HG03565 (cell line): Measurements from ENCODE around the gene ALPK3.
"Not testable (repeated sequence)": the region's sequence is repeated elsewhere in the genome, so short reads cannot be mapped to it uniquely, and the experiment has no call there.

ENCODE experiments used
- ATAC-seq: cut with Tn5 transposase; IDR thresholded peaks from one replicate; pipeline ENCODE4 v1.9.1; 2021; ENCODE audit warnings: mild to moderate bottlenecking, moderate library complexity; ENCODE audit not compliant: unreplicated experiment

Gene ALPK3

GRCh38 chr15:84872009-84872910, 55.1 kb downstream of the ALPK3 start:
- no peak for ATAC-seq

GRCh38 chr15:84873997-84874396, 56.8 kb downstream of the ALPK3 start:
- ATAC-seq, result no peak

- ATAC-seq, result no peak
Observed at GRCh38 chr15:84874981-84875699, 58.0 kb downstream of the ALPK3 start.

GRCh38 chr15:84876269-84876668, 59.1 kb downstream of the ALPK3 start:
- ATAC-seq, result no peak

GRCh38 chr15:84877701-84878100, 60.5 kb downstream of the ALPK3 start:
- ATAC-seq, result not testable (repeated sequence)

GRCh38 chr15:84878504-84878903, 61.3 kb downstream of the ALPK3 start:
- no peak for ATAC-seq

GRCh38 chr15:84879088-84879780, 62.1 kb downstream of the ALPK3 start:
- ATAC-seq, result no peak

- ATAC-seq, result no peak
Observed at GRCh38 chr15:84880007-84880406, 62.9 kb downstream of the ALPK3 start.

- ATAC-seq, result no peak
Observed at GRCh38 chr15:84880822-84881519, 63.8 kb downstream of the ALPK3 start.

- no peak for ATAC-seq
Observed at GRCh38 chr15:84881520-84881830, 64.3 kb downstream of the ALPK3 start.

GRCh38 chr15:84883466-84883865, 66.3 kb downstream of the ALPK3 start:
- no peak for ATAC-seq

GRCh38 chr15:84883916-84884781, 67.0 kb downstream of the ALPK3 start, which contains the start of gene SLC28A1:
SLC28A1 (plus strand) TSS chr15:84884662; CDS start chr15:84887761, 3,099 bp downstream.
- ATAC-seq, result no peak

GRCh38 chr15:84885801-84886200, 68.6 kb downstream of the ALPK3 start:
- no peak for ATAC-seq

- no peak for ATAC-seq
Observed at GRCh38 chr15:84886211-84886983, 69.2 kb downstream of the ALPK3 start.

GRCh38 chr15:84886984-84887299, 69.8 kb downstream of the ALPK3 start:
- ATAC-seq, result no peak

- ATAC-seq, result no peak
Observed at GRCh38 chr15:84887938-84888337, 70.8 kb downstream of the ALPK3 start.

- no peak for ATAC-seq
Observed at GRCh38 chr15:84888639-84889038, 71.5 kb downstream of the ALPK3 start.

- no peak for ATAC-seq
Observed at GRCh38 chr15:84889313-84889990, 72.3 kb downstream of the ALPK3 start.
